SK-N-SH (cell line): ENCODE results near the gene NR1D2. TPM values are rescaled to one million over a fixed set of nuclear protein-coding genes. Genes with fewer than 3 reads are reported as not detected.
"Not testable (repeated sequence)": the region's sequence is repeated elsewhere in the genome, so short reads cannot be mapped to it uniquely, and the experiment has no call there.

ENCODE experiments used
- CTCF ChIA-PET: fragments of 300-600, 350-600 bp; formaldehyde crosslinking; extraction: SDS; loops from one replicate; lab custom pipeline; 2021; lab: Yijun Ruan, JAX
- POLR2A ChIA-PET: fragments of 350-600 bp; sonication (Branson Sonifier 250); formaldehyde crosslinking; extraction: SDS; loops from one replicate; lab custom pipeline; 2020; ENCODE audit warnings: antibody characterized with exemption, inconsistent platforms; lab: Yijun Ruan, JAX
- DNase-seq: peaks from one replicate; pipeline ENCODE4 v3.0.0; 2012
- H2AFZ ChIP-seq: fragments of 200-600 bp; sonication (generic); 2 replicates; pipeline ENCODE4 v1.8.1; 2016; ENCODE audit warnings: antibody characterized with exemption, mild to moderate bottlenecking, low read depth
- H3F3A ChIP-seq: fragments of 200-600 bp; sonication (generic); replicated peaks from 2 replicates; pipeline ENCODE3; 2016; ENCODE audit warnings: antibody characterized with exemption, mild to moderate bottlenecking; ENCODE audit not compliant: insufficient read depth
- H3K27ac ChIP-seq, 2 experiments: fragments of 200-500 bp in 1 of 2; fragments of 200-600 bp in 1 of 2; sonication (Bioruptor generic) in 1 of 2; sonication (generic), shearing (Covaris generic) in 1 of 2; 2 replicates each; pipeline versions ENCODE4 v1.5.1 to v1.6.1; 2014 to 2016; ENCODE audit warnings: low read depth in 2 of 2, inconsistent platforms in 1 of 2, low read length in 1 of 2, mild to moderate bottlenecking in 1 of 2, mixed read lengths in 1 of 2
- H3K27me3 ChIP-seq: fragments of 200-600 bp; sonication (generic), shearing (Covaris generic); 2 replicates; pipeline ENCODE4 v1.6.1; 2016; ENCODE audit warnings: mixed run types; ENCODE audit not compliant: insufficient read depth
- H3K36me3 ChIP-seq, 2 experiments: fragments of 200-500 bp in 1 of 2; fragments of 200-600 bp in 1 of 2; sonication (Bioruptor generic) in 1 of 2; sonication (generic) in 1 of 2; replicated peaks in 1 of 2; 2 replicates each; pipeline versions ENCODE3 to v1.5.1; 2014 to 2016; ENCODE audit warnings: low read length in 1 of 2, mild to moderate bottlenecking in 1 of 2; ENCODE audit not compliant: insufficient read depth in 2 of 2, control insufficient read depth in 1 of 2
- H3K4me1 ChIP-seq, 2 experiments: fragments of 200-500 bp in 1 of 2; fragments of 200-600 bp in 1 of 2; sonication (Bioruptor generic) in 1 of 2; sonication (generic), shearing (Covaris generic) in 1 of 2; 2 replicates each; pipeline versions ENCODE4 v1.5.1 to v1.6.1; 2014 to 2016; ENCODE audit warnings: low read depth in 1 of 2, low read length in 1 of 2, mixed run types in 1 of 2; ENCODE audit not compliant: insufficient read depth in 2 of 2, control insufficient read depth in 1 of 2
- H3K4me2 ChIP-seq: fragments of 200-600 bp; sonication (generic), shearing (Covaris generic); 2 replicates; pipeline ENCODE4 v1.6.1; 2017; ENCODE audit warnings: mixed run types
- H3K4me3 ChIP-seq, 2 experiments: fragments of 200-500 bp in 1 of 2; fragments of 200-600 bp in 1 of 2; sonication (Bioruptor generic) in 1 of 2; sonication (generic), shearing (Covaris generic) in 1 of 2; 2 replicates each; pipeline versions ENCODE4 v1.5.1 to v1.8.1; 2014 to 2016; ENCODE audit warnings: low read depth in 2 of 2, inconsistent platforms in 1 of 2, low read length in 1 of 2, mild to moderate bottlenecking in 1 of 2, mixed read lengths in 1 of 2, moderate library complexity in 1 of 2
- H3K79me2 ChIP-seq: fragments of 200-600 bp; sonication (generic); 2 replicates; pipeline ENCODE4 v1.8.1; 2017; ENCODE audit warnings: mild to moderate bottlenecking; ENCODE audit not compliant: insufficient read depth
- H3K9ac ChIP-seq: fragments of 200-600 bp; sonication (generic); 2 replicates; pipeline ENCODE4 v1.6.1; 2017; ENCODE audit warnings: mixed run types
- H3K9me2 ChIP-seq: fragments of 200-600 bp; sonication (generic); 2 replicates; pipeline ENCODE4 v1.6.1; 2017; ENCODE audit warnings: mixed run types
- H3K9me3 ChIP-seq: fragments of 200-600 bp; sonication (generic); 2 replicates; pipeline ENCODE4 v1.6.1; 2017; ENCODE audit warnings: mixed run types, mild to moderate bottlenecking, moderate library complexity
- H4K20me1 ChIP-seq: fragments of 200-600 bp; sonication (generic); 2 replicates; pipeline ENCODE4 v1.6.1; 2017; ENCODE audit warnings: mild to moderate bottlenecking, mixed run types; ENCODE audit not compliant: insufficient read depth
- EP300 ChIP-seq, 2 experiments: IDR thresholded peaks; 2 replicates each; pipeline versions ENCODE4 v1.4.0 to v1.6.1; 2012; ENCODE audit warnings: borderline replicate concordance in 1 of 2, low read depth in 1 of 2, low read length in 1 of 2
- FOXM1 ChIP-seq: IDR thresholded peaks from 2 replicates; pipeline ENCODE4 v1.4.0; 2012; ENCODE audit warnings: low read depth, mild to moderate bottlenecking
- GATA2 ChIP-seq: sonication (generic); formaldehyde crosslinking; IDR thresholded peaks from 2 replicates; pipeline ENCODE4 v1.5.0; 2020; ENCODE audit warnings: mild to moderate bottlenecking, missing genetic modification reagents
- NRF1 ChIP-seq: IDR thresholded peaks from 2 replicates; pipeline ENCODE4 v1.6.1; 2012; ENCODE audit warnings: low read depth, mild to moderate bottlenecking, low read length
- RCOR1 ChIP-seq: fragments of 150-350 bp; IDR thresholded peaks from 2 replicates; pipeline ENCODE4 v1.6.1; 2017; ENCODE audit warnings: antibody characterized with exemption, low read length
- SMC3 ChIP-seq: IDR thresholded peaks from 2 replicates; pipeline ENCODE4 v1.6.1; 2012; ENCODE audit warnings: low read depth, low read length, improper control_type of control experiment
- YY1 ChIP-seq: IDR thresholded peaks from 2 replicates; pipeline ENCODE4 v1.4.0; 2012; ENCODE audit warnings: low read depth, mild to moderate bottlenecking
- WGBS: methylation state at CpG from one replicate; pipeline ENCODE4 v1.1.6; 2017; ENCODE audit warnings: low lambda C conversion rate; 5-methylcytosine and 5-hydroxymethylcytosine counted together
- polyA plus RNA-seq, 3 experiments: library from polyadenylated mRNA; depleted of rRNA; stranded (reverse); fragments of >200 nt; gene quantifications; 2 replicates each; pipeline ENCODE4 v1.2.3, GENCODE V29; 2012
- TF ChIP-seq, protein P1 (sequence below): fragments of 150-350 bp; IDR thresholded peaks from 2 replicates; pipeline ENCODE4 v1.6.1; 2016; ENCODE audit warnings: mild to moderate bottlenecking, low read depth, low read length
- TF ChIP-seq, protein P2 (sequence below): IDR thresholded peaks from 2 replicates; pipeline ENCODE4 v1.6.1; 2012; ENCODE audit warnings: mild to moderate bottlenecking, low read depth, low read length, moderate library complexity
- TF ChIP-seq, protein P3 (sequence below): IDR thresholded peaks from 2 replicates; pipeline ENCODE4 v1.4.0; 2012; ENCODE audit warnings: low read depth, borderline replicate concordance
- TF ChIP-seq, protein P4 (sequence below): IDR thresholded peaks from 2 replicates; pipeline ENCODE4 v1.4.0; 2012; ENCODE audit warnings: low read depth

Gene NR1D2
- polyA plus RNA-seq, 1 of the 3 experiments (the other 2 are of a cell fraction), result 12.0 TPM

DNA sequence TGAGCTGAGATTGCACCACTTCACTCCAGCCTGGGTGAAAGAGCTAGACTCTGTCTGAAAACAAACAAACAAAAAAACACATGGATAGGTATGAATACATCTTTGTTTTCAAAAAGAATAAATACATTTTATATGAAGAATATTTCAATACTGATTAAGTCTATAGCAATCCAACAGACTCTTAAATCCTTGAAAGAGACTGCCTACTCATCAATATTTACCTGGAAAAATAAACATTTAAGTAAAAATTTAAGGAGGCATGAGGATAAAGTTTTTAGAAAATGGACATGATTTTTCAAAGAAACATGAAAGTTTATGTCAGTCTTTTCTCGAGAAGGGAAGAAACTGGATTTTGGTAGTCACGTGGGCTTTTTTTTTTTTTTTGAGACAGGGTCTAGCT lies 33.7 kb upstream of the NR1D2 start:
- DNase-seq, result no peak
- Histone ChIP-seq H4K20me1 (no peaks in the 10 kb centered on the region), H3K4me1 (peaks cover 0 to 12% of the 10 kb centered on the region in 2 experiments; a peak in 2 of 4 replicates), H3K27me3 (no peaks in the 10 kb centered on the region), H3K9me2 (no peaks in the 10 kb centered on the region), H3K4me2 (no peak overlapping the region), H3K9ac (no peak overlapping the region), H3K79me2 (peaks cover 59% of the 10 kb centered on the region), H3K9me3 (no peaks in the 10 kb centered on the region), H3K36me3 (peaks cover 16 to 40% of the 10 kb centered on the region in 2 experiments), H3K27ac (no peak overlapping the region), H3F3A (peaks cover 14% of the 10 kb centered on the region), H2AFZ (no peak overlapping the region), H3K4me3 (no peak overlapping the region)
- TF ChIP-seq, protein P1, sequence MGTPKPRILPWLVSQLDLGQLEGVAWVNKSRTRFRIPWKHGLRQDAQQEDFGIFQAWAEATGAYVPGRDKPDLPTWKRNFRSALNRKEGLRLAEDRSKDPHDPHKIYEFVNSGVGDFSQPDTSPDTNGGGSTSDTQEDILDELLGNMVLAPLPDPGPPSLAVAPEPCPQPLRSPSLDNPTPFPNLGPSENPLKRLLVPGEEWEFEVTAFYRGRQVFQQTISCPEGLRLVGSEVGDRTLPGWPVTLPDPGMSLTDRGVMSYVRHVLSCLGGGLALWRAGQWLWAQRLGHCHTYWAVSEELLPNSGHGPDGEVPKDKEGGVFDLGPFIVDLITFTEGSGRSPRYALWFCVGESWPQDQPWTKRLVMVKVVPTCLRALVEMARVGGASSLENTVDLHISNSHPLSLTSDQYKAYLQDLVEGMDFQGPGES, result no peak
- TF ChIP-seq NRF1, result no peak
- no peak for TF ChIP-seq FOXM1
- no peak for TF ChIP-seq SMC3
- no peak for TF ChIP-seq YY1
- TF ChIP-seq, protein P2, sequence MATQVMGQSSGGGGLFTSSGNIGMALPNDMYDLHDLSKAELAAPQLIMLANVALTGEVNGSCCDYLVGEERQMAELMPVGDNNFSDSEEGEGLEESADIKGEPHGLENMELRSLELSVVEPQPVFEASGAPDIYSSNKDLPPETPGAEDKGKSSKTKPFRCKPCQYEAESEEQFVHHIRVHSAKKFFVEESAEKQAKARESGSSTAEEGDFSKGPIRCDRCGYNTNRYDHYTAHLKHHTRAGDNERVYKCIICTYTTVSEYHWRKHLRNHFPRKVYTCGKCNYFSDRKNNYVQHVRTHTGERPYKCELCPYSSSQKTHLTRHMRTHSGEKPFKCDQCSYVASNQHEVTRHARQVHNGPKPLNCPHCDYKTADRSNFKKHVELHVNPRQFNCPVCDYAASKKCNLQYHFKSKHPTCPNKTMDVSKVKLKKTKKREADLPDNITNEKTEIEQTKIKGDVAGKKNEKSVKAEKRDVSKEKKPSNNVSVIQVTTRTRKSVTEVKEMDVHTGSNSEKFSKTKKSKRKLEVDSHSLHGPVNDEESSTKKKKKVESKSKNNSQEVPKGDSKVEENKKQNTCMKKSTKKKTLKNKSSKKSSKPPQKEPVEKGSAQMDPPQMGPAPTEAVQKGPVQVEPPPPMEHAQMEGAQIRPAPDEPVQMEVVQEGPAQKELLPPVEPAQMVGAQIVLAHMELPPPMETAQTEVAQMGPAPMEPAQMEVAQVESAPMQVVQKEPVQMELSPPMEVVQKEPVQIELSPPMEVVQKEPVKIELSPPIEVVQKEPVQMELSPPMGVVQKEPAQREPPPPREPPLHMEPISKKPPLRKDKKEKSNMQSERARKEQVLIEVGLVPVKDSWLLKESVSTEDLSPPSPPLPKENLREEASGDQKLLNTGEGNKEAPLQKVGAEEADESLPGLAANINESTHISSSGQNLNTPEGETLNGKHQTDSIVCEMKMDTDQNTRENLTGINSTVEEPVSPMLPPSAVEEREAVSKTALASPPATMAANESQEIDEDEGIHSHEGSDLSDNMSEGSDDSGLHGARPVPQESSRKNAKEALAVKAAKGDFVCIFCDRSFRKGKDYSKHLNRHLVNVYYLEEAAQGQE, result no peak
- TF ChIP-seq EP300 (IDR thresholded peaks at IDR 0.05; ENCODE audit: borderline replicate concordance in 1 of 2, low read depth in 1 of 2, low read length in 1 of 2), result no peak
- TF ChIP-seq GATA2 (CRISPR knock-in tag), result no peak
- TF ChIP-seq, protein P3, sequence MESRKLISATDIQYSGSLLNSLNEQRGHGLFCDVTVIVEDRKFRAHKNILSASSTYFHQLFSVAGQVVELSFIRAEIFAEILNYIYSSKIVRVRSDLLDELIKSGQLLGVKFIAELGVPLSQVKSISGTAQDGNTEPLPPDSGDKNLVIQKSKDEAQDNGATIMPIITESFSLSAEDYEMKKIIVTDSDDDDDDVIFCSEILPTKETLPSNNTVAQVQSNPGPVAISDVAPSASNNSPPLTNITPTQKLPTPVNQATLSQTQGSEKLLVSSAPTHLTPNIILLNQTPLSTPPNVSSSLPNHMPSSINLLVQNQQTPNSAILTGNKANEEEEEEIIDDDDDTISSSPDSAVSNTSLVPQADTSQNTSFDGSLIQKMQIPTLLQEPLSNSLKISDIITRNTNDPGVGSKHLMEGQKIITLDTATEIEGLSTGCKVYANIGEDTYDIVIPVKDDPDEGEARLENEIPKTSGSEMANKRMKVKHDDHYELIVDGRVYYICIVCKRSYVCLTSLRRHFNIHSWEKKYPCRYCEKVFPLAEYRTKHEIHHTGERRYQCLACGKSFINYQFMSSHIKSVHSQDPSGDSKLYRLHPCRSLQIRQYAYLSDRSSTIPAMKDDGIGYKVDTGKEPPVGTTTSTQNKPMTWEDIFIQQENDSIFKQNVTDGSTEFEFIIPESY, result no peak
- no peak for TF ChIP-seq RCOR1
- TF ChIP-seq, protein P4, sequence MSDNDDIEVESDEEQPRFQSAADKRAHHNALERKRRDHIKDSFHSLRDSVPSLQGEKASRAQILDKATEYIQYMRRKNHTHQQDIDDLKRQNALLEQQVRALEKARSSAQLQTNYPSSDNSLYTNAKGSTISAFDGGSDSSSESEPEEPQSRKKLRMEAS, result no peak
- ChIA-PET POLR2A (no interaction called here), CTCF (interaction anchor here (1.5 kb wide), 2 partner anchors 11 to 23 kb away, joined by 3 read pairs; no protein-coding TSS in a partner anchor)
- WGBS, result 94% methylated on average over 2 of the region's 2 CpGs

DNA sequence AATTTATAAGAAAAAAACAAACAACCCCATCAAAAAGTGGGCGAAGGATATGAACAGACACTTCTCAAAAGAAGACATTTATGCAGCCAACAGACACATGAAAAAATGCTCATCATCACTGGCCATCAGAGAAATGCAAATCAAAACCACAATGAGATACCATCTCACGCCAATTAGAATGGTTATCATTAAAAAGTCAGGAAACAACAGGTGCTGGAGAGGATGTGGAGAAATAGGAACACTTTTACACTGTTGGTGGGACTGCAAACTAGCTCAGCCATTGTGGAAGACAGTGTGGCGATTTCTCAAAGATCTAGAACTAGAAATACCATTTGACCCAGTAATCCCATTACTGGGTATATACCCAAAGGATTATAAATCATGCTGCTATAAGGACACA lies 32.8 kb upstream of the NR1D2 start:
- H3K9me3 ChIP-seq, H3K9ac ChIP-seq, DNase-seq, H3K4me3 ChIP-seq, H3K27ac ChIP-seq, CTCF ChIA-PET, H3K27me3 ChIP-seq, H3K9me2 ChIP-seq, H3K4me2 ChIP-seq, POLR2A ChIA-PET, H2AFZ ChIP-seq, H4K20me1 ChIP-seq: not testable (repeated sequence)
- Histone ChIP-seq H3K79me2 (peaks cover 66% of the 10 kb centered on the region), H3F3A (peaks cover 14% of the 10 kb centered on the region), H3K36me3 (peaks cover 16 to 31% of the 10 kb centered on the region in 2 experiments), H3K4me1 (peaks cover 0 to 12% of the 10 kb centered on the region in 2 experiments; a peak in 2 of 4 replicates)
- WGBS, result 98% methylated on average over 3 of the region's 3 CpGs
